SK-N-SH (cell line): ENCODE results near the gene CPZ.
"Not testable (repeated sequence)": the region's sequence is repeated elsewhere in the genome, so short reads cannot be mapped to it uniquely, and the experiment has no call there.

Experiments
- CTCF ChIP-seq: fragments of 200-600 bp; sonication (generic); IDR thresholded peaks from 2 replicates; pipeline ENCODE4 v1.6.1; 2017; ENCODE audit warnings: antibody characterized with exemption, mild to moderate bottlenecking, moderate library complexity
- EP300 ChIP-seq, 2 experiments: IDR thresholded peaks; 2 replicates each; pipeline versions ENCODE4 v1.4.0 to v1.6.1; 2012; ENCODE audit warnings: borderline replicate concordance in 1 of 2, low read depth in 1 of 2, low read length in 1 of 2
- EZH2phosphoT487 ChIP-seq: fragments of 200-600 bp; sonication (generic); IDR thresholded peaks from 2 replicates; pipeline ENCODE4 v1.6.1; 2017; ENCODE audit warnings: low read depth, mixed run types, mild to moderate bottlenecking, antibody characterized with exemption, moderate library complexity, borderline replicate concordance
- GATA2 ChIP-seq: sonication (generic); formaldehyde crosslinking; IDR thresholded peaks from 2 replicates; pipeline ENCODE4 v1.5.0; 2020; ENCODE audit warnings: mild to moderate bottlenecking, missing genetic modification reagents
- MAX ChIP-seq: IDR thresholded peaks from 2 replicates; pipeline ENCODE4 v1.4.0; 2012; ENCODE audit warnings: low read depth
- POLR2AphosphoS5 ChIP-seq: IDR thresholded peaks from 2 replicates; pipeline ENCODE4 v1.6.1; 2012; ENCODE audit warnings: low read depth, low read length
- RAD21 ChIP-seq: IDR thresholded peaks from 2 replicates; pipeline ENCODE4 v1.6.1; 2012; ENCODE audit warnings: mild to moderate bottlenecking, low read length
- REST ChIP-seq: IDR thresholded peaks from 2 replicates; pipeline ENCODE4 v1.6.1; 2012; ENCODE audit warnings: mild to moderate bottlenecking, low read depth, low read length, moderate library complexity
- SIN3A ChIP-seq: IDR thresholded peaks from 2 replicates; pipeline ENCODE4 v1.6.1; 2012; ENCODE audit warnings: low read depth, mild to moderate bottlenecking, low read length, moderate library complexity, borderline replicate concordance
- YY1 ChIP-seq: IDR thresholded peaks from 2 replicates; pipeline ENCODE4 v1.4.0; 2012; ENCODE audit warnings: low read depth, mild to moderate bottlenecking
- ZBTB33 ChIP-seq: IDR thresholded peaks from 2 replicates; pipeline ENCODE4 v1.4.0; 2012; ENCODE audit warnings: low read depth, borderline replicate concordance

- TF ChIP-seq EZH2phosphoT487; CTCF; YY1; RAD21; ZBTB33; GATA2 (CRISPR knock-in tag); REST; SIN3A; MAX; EP300 (IDR thresholded peaks at IDR 0.05; ENCODE audit: borderline replicate concordance in 1 of 2, low read depth in 1 of 2, low read length in 1 of 2); POLR2AphosphoS5: not testable (repeated sequence)
Observed at GRCh38 chr4:8654139-8654538, 61.6 kb downstream of the CPZ start.
